Stimulated activated CD8-positive, alpha-beta memory T cell treated with anti-CD3 and anti-CD28 coated beads, Interleukin-12 subunit alpha, Interleukin-12 subunit beta, amount 100 ng/mL, for 4 hours (primary cell): ENCODE measurements around the gene TAF15.

Source experiments
- DNase-seq: peaks from one replicate; pipeline ENCODE4 v3.0.0-alpha.2; 2020; ENCODE audit warnings: low read depth

Gene TAF15

GRCh38 chr17:35872196-35872980 is 63.1 kb downstream of the TAF15 start:
- no peak for DNase-seq

GRCh38 chr17:35875072-35875799 is 66.0 kb downstream of the TAF15 start:
- no peak for DNase-seq

GRCh38 chr17:35875800-35876139 is 66.5 kb downstream of the TAF15 start:
- no peak for DNase-seq

- no peak for DNase-seq
Observed at GRCh38 chr17:35876534-35876933, 67.2 kb downstream of the TAF15 start.

- DNase-seq: no peak
Observed at GRCh38 chr17:35877345-35878029, 68.2 kb downstream of the TAF15 start.

GRCh38 chr17:35878361-35878760 is 69.1 kb downstream of the TAF15 start:
- DNase-seq: no peak

GRCh38 chr17:35879773-35880654 is 70.7 kb downstream of the TAF15 start, which contains the start of gene CCL5:
CCL5 (minus strand) TSS chr17:35880360.
- no peak for DNase-seq

- no peak for DNase-seq
Observed at GRCh38 chr17:35889241-35889640, 80.0 kb downstream of the TAF15 start.

GRCh38 chr17:35889818-35890773 is 80.8 kb downstream of the TAF15 start:
- no peak for DNase-seq

- DNase-seq: no peak
Observed at GRCh38 chr17:35890774-35891155, 81.5 kb downstream of the TAF15 start.

GRCh38 chr17:35891269-35891668 is 82.0 kb downstream of the TAF15 start:
- no peak for DNase-seq

GRCh38 chr17:35892091-35893035 is 83.1 kb downstream of the TAF15 start:
- no peak for DNase-seq

GRCh38 chr17:35893751-35894150 is 84.5 kb downstream of the TAF15 start:
- DNase-seq: no peak

GRCh38 chr17:35894206-35894605 is 84.9 kb downstream of the TAF15 start:
- no peak for DNase-seq

- no peak for DNase-seq
Observed at GRCh38 chr17:35895636-35896587, 86.6 kb downstream of the TAF15 start.
